ENCODE results near the gene N4BP3.
"Not testable (repeated sequence)": the region's sequence is repeated elsewhere in the genome, so short reads cannot be mapped to it uniquely, and the experiment has no call there.

GRCh38 chr5:178127300-178128009, 14.1 kb downstream of the N4BP3 start:
- TF ChIP-seq POLR2A (IDR thresholded peaks at IDR 0.05); POLR2AphosphoS5 (IDR thresholded peaks at IDR 0.05); CTCF (IDR thresholded peaks at IDR 0.05); EP300 (IDR thresholded peaks at IDR 0.05; ENCODE audit: low read depth): not testable (repeated sequence)

Measured in transverse colon (tissue), 4 donors.